Mesenchymal stem cell (in vitro differentiated cells and primary cell): ENCODE measurements around the gene CIAO3. TPM values are rescaled to one million over a fixed set of nuclear protein-coding genes. Genes with fewer than 3 reads are reported as not detected.

Experiments used
- DNase-seq: peaks from one replicate; pipeline ENCODE4 v3.0.0-alpha.2; 2013
- H2AFZ ChIP-seq: one replicate; pipeline ENCODE4 v1.6.1; 2013; ENCODE audit warnings: low read depth, mild to moderate bottlenecking, control low read depth, inconsistent platforms, low read length, moderate library complexity
- H2AK5ac ChIP-seq: 2 replicates; pipeline ENCODE4 v1.6.1; 2013; ENCODE audit warnings: low read length, moderate library complexity, mild to moderate bottlenecking, inconsistent platforms; ENCODE audit not compliant: severe bottlenecking
- H2BK120ac ChIP-seq: one replicate; pipeline ENCODE4 v1.6.1; 2013; ENCODE audit warnings: low read depth, mild to moderate bottlenecking, inconsistent platforms, low read length, moderate library complexity
- H2BK12ac ChIP-seq, 2 experiments: one replicate each; pipeline ENCODE4 v1.6.1; 2013; ENCODE audit warnings: inconsistent platforms in 2 of 2, low read length in 2 of 2, mild to moderate bottlenecking in 2 of 2, moderate library complexity in 2 of 2, control low read depth in 1 of 2
- H2BK15ac ChIP-seq: one replicate; pipeline ENCODE4 v1.6.1; 2013; ENCODE audit warnings: mild to moderate bottlenecking, low read depth, inconsistent platforms; ENCODE audit not compliant: poor library complexity, severe bottlenecking
- H2BK5ac ChIP-seq: 2 replicates; pipeline ENCODE4 v1.6.1; 2013; ENCODE audit warnings: low read depth, mild to moderate bottlenecking, low read length, control low read depth, inconsistent platforms; ENCODE audit not compliant: poor library complexity, severe bottlenecking
- H3K14ac ChIP-seq, 2 experiments: one replicate each; pipeline ENCODE4 v1.6.1; 2013; ENCODE audit warnings: inconsistent platforms in 2 of 2, low read length in 2 of 2, control low read depth in 1 of 2, mild to moderate bottlenecking in 1 of 2, moderate library complexity in 1 of 2
- H3K18ac ChIP-seq, 2 experiments: one replicate each; pipeline ENCODE4 v1.6.1; 2013; ENCODE audit warnings: inconsistent platforms in 2 of 2, low read length in 2 of 2, control low read depth in 1 of 2, low read depth in 1 of 2, mild to moderate bottlenecking in 1 of 2
- H3K23ac ChIP-seq, 2 experiments: one replicate each; pipeline ENCODE4 v1.6.1; 2013; ENCODE audit warnings: inconsistent platforms in 2 of 2, low read length in 2 of 2, mild to moderate bottlenecking in 2 of 2, moderate library complexity in 2 of 2, control low read depth in 1 of 2
- H3K27ac ChIP-seq: 2 replicates; pipeline ENCODE4 v1.5.1; 2013; ENCODE audit warnings: mild to moderate bottlenecking, moderate library complexity, low read length, control low read depth, inconsistent platforms; ENCODE audit not compliant: poor library complexity, severe bottlenecking
- H3K27me3 ChIP-seq, 2 experiments: 2 replicates each; pipeline versions ENCODE4 v1.6.1 to v1.7.0; 2013; ENCODE audit warnings: low read length in 2 of 2, mild to moderate bottlenecking in 2 of 2, moderate library complexity in 2 of 2, control low read depth in 1 of 2, inconsistent platforms in 1 of 2; ENCODE audit not compliant: control insufficient read depth in 1 of 2, insufficient read depth in 1 of 2
- H3K36me3 ChIP-seq, 2 experiments: 2 replicates each; pipeline versions ENCODE4 v1.6.1 to v1.7.0; 2013; ENCODE audit warnings: low read length in 2 of 2, control low read depth in 1 of 2, inconsistent platforms in 1 of 2, low read depth in 1 of 2, mild to moderate bottlenecking in 1 of 2; ENCODE audit not compliant: insufficient read depth in 2 of 2, control insufficient read depth in 1 of 2
- H3K4ac ChIP-seq, 2 experiments: one replicate each; pipeline ENCODE4 v1.6.1; 2013; ENCODE audit warnings: inconsistent platforms in 2 of 2, low read length in 2 of 2, mild to moderate bottlenecking in 2 of 2, moderate library complexity in 2 of 2, control low read depth in 1 of 2, low read depth in 1 of 2
- H3K4me1 ChIP-seq: 2 replicates; pipeline ENCODE4 v1.6.1; 2013; ENCODE audit warnings: low read depth, low read length, control low read depth; ENCODE audit not compliant: control insufficient read depth, insufficient read depth
- H3K4me2 ChIP-seq: 2 replicates; pipeline ENCODE4 v1.6.1; 2013; ENCODE audit warnings: low read length, mild to moderate bottlenecking, inconsistent platforms; ENCODE audit not compliant: poor library complexity, severe bottlenecking
- H3K4me3 ChIP-seq, 2 experiments: 2 replicates each; pipeline versions ENCODE4 v1.5.1 to v1.7.0; 2013; ENCODE audit warnings: low read length in 2 of 2, mild to moderate bottlenecking in 2 of 2, control low read depth in 1 of 2, low read depth in 1 of 2; ENCODE audit not compliant: insufficient read depth in 1 of 2
- H3K79me1 ChIP-seq: replicated peaks from 2 replicates; pipeline ENCODE4 v1.6.1; 2013; ENCODE audit warnings: mild to moderate bottlenecking, control low read depth, low read length, inconsistent platforms; ENCODE audit not compliant: poor library complexity, severe bottlenecking
- H3K9ac ChIP-seq: 2 replicates; pipeline ENCODE4 v1.7.0; 2013; ENCODE audit warnings: mild to moderate bottlenecking, low read length, moderate library complexity
- H3K9me3 ChIP-seq: 2 replicates; pipeline ENCODE4 v1.7.0; 2013; ENCODE audit warnings: mild to moderate bottlenecking, low read length; ENCODE audit not compliant: control insufficient read depth
- H4K8ac ChIP-seq: one replicate; pipeline ENCODE4 v1.6.1; 2013; ENCODE audit warnings: inconsistent platforms, mild to moderate bottlenecking, low read length, moderate library complexity
- H4K91ac ChIP-seq: one replicate; pipeline ENCODE4 v1.6.1; 2013; ENCODE audit warnings: mild to moderate bottlenecking, low read length, inconsistent platforms
- WGBS: methylation state at CpG from one replicate; pipeline ENCODE4 v1.1.7; 2013; ENCODE audit warnings: mixed read lengths; 5-methylcytosine and 5-hydroxymethylcytosine counted together
- polyA plus RNA-seq, 2 experiments: library from polyadenylated mRNA; stranded (reverse); fragments of 200-250 nt; gene quantifications; one replicate each; pipeline ENCODE4 v1.2.3, GENCODE V29; 2013

CIAO3 gene
- 10.3 TPM for polyA plus RNA-seq (2013, experiment 1 of 2)
- polyA plus RNA-seq (2013, experiment 2 of 2): 11.2 TPM

DNA sequence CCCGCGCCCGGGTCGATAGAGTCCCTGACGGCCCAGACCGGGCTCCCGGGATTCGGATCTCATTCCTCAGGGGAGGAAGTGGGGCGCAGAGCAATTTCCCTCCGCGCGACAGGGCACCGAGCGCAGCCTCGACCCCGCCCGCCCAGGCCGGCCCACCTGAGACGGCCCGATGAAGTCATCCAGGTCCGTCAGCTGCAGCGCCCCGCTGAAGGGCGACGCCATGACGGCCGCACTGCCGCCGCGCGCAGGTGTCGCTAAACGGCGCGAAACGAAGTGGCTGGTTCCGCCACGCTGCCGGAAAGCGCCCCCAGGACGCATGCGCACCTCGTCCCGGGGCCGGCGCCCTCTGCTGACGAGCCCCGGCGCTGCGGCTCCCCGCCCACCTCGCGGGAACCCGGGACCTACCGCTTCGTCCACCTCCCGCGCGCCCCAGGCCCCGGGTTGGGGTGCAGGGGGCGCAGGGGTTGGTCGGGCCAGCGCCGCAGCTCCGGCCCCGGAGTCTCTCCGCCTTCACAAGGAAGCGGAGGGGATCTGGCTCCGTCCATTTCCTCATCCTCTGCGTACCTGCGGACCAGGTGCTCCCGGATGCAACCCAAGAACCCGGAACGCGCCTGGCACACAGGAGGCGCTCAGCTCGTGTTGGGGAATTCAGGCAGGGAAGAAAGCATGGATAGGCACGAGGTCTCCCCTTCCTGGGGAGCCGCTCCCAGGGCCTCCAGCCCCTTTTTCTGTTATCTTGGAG lies at the start of gene CIAO3:
Gene CIAO3 (minus strand): TSS at position 234 of the 742 bp plus-strand sequence. CDS start 12 bp downstream, at position 222.
- Histone ChIP-seq H3K4me1 (peaks cover 17% of the 10 kb centered on the region), H3K18ac (peak within 1 kb of the TSS; percentile 72 to 74), H3K4me3 (peak within 1 kb of the TSS; percentile 73 to 83), H2BK120ac (peak within 1 kb of the TSS; percentile 71), H2BK15ac (peak within 1 kb of the TSS; percentile 49), H4K8ac (peak within 1 kb of the TSS; percentile 99), H3K9ac (peak within 1 kb of the TSS; percentile 89), H2AK5ac (no peak within 1 kb of the TSS), H3K4ac (peak within 1 kb of the TSS; percentile 42 to 91), H2BK12ac (no peak within 1 kb of the TSS), H3K36me3 (peaks cover 26 to 35% of the 10 kb centered on the region in 2 experiments), H4K91ac (peak within 1 kb of the TSS; percentile 67), H3K27ac (no peak within 1 kb of the TSS), H3K27me3 (peaks cover 0 to 6% of the 10 kb centered on the region in 2 experiments), H2AFZ (peak within 1 kb of the TSS; percentile 76), H2BK5ac (no peak within 1 kb of the TSS), H3K23ac (peak within 1 kb of the TSS in 1 of 2 experiments; percentile 49), H3K9me3 (no peaks in the 10 kb centered on the region), H3K4me2 (peak within 1 kb of the TSS; percentile 97), H3K79me1 (peaks cover 26% of the 10 kb centered on the region), H3K14ac (peak within 1 kb of the TSS in 1 of 2 experiments; percentile 12)
- DNase-seq: peak; percentile 88
- under 1% methylated on average over 79 of the region's 79 CpGs for WGBS

DNA sequence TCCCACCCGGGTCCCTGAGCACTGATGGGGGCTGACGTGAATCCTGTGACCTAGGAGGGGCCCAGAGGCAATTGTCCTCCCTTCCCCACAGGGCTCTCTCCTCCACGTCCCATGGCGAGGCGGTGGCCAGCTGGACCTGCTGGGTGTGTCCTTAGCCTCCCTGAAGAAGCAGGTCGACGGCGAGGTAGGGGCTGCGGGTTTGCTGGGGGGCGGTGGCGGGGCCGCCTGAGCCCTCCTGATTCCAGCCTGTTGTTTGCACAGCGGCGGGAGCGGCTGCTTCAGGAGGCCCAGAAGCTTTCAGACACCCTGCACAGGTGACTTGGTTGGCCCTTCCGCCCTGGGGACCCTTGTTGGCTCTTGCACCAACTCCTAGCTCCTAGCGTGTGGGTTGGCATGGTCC lies 49.3 kb upstream of the CIAO3 start:
- Histone ChIP-seq H2AK5ac (no peak overlapping the region), H3K4ac (no peak overlapping the region), H3K14ac (no peak overlapping the region), H4K8ac (no peak overlapping the region), H2AFZ (no peak overlapping the region), H2BK15ac (no peak overlapping the region), H3K79me1 (peaks cover 39% of the 10 kb centered on the region), H3K9me3 (no peaks in the 10 kb centered on the region), H2BK12ac (no peak overlapping the region), H2BK5ac (no peak overlapping the region), H3K4me3 (no peak overlapping the region), H3K4me2 (no peak overlapping the region), H2BK120ac (no peak overlapping the region), H3K27ac (no peak overlapping the region), H3K27me3 (no peaks in the 10 kb centered on the region), H3K9ac (no peak overlapping the region), H3K23ac (no peak overlapping the region), H4K91ac (no peak overlapping the region), H3K4me1 (peaks cover 27% of the 10 kb centered on the region), H3K36me3 (peaks cover 8 to 85% of the 10 kb centered on the region in 2 experiments), H3K18ac (no peak overlapping the region)
- WGBS: 99% methylated on average over 17 of the region's 17 CpGs
- DNase-seq: no peak

DNA sequence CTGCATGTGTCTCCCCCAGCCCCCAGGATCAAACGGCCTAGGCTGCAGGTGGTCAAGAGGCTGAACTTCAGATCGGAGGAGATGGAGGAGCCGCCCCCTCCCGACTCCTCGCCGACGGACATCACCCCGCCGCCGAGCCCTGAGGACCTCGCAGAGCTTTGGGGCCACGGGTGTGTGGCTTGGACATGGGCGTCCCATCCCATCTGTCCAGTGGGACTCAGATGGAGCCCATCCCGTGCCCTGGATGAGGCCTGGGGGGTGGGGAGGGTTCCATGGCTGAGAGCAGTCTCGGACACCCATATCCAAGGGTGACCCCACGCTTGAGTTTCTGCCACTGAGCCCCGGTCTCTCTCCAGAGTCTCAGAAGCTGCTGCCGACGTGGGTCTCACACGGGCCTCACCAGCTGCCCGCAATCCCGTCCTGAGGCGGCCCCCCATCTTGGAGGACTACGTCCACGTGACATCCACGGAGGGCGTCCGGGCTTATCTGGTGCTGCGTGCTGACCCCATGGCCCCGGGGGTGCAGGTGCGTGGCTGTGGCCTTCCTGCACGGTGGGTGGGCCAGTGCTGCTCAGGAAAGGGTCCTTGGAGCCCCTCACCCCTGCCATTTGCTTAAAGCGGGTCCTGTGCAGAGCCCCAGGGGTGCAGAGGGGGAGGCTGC lies 48.5 kb upstream of the CIAO3 start:
- Histone ChIP-seq H3K4me1 (peaks cover 27% of the 10 kb centered on the region), H2BK15ac (no peak overlapping the region), H2AK5ac (no peak overlapping the region), H3K4ac (no peak overlapping the region), H3K9ac (peak overlapping the region; percentile 81), H2BK120ac (no peak overlapping the region), H2AFZ (no peak overlapping the region), H4K91ac (no peak overlapping the region), H3K27ac (no peak overlapping the region), H3K14ac (no peak overlapping the region), H3K18ac (no peak overlapping the region), H3K23ac (no peak overlapping the region), H4K8ac (no peak overlapping the region), H3K79me1 (peaks cover 39% of the 10 kb centered on the region), H2BK12ac (no peak overlapping the region), H3K4me2 (peak overlapping the region; percentile 78), H3K9me3 (no peaks in the 10 kb centered on the region), H3K27me3 (no peaks in the 10 kb centered on the region), H3K4me3 (peak overlapping the region; percentile 84), H3K36me3 (peaks cover 8 to 85% of the 10 kb centered on the region in 2 experiments), H2BK5ac (no peak overlapping the region)
- DNase-seq: no peak
- 72% methylated on average over 33 of the region's 33 CpGs for WGBS
